HCT116 (cell line): ENCODE data around the gene GRIP2. TPM values are rescaled to one million over a fixed set of nuclear protein-coding genes. Genes with fewer than 3 reads are reported as not detected.

Experiments
- ATAC-seq: fragments of 200-7000 bp; cut with Tn5 transposase; 2 replicates; pipeline ENCODE4 v1.9.1; 2020; ENCODE audit warnings: mild to moderate bottlenecking, moderate library complexity
- BruUV-seq: library from RNA; stranded (reverse); fragments of 400-500 nt; replicated peaks from 2 replicates; lab custom pipeline; 2021; lab: Mats Ljungman, UMichigan
- CTCF ChIA-PET: fragments of 300-600 bp; sonication (Branson Sonifier 250); formaldehyde crosslinking; loops from one replicate; lab custom pipeline; 2021; ENCODE audit warnings: antibody characterized with exemption; lab: Charles Lee
- POLR2A ChIA-PET: fragments of 300-600, 350-600 bp; sonication (Branson Sonifier 250); formaldehyde crosslinking; loops from one replicate; lab custom pipeline; 2021; ENCODE audit warnings: antibody characterized with exemption; lab: Charles Lee
- RAD21 ChIA-PET, 2 experiments: fragments of 300-600 bp; sonication (Branson Sonifier 250); formaldehyde crosslinking; loops; one replicate each; lab custom pipeline; 2023; ENCODE audit warnings: low total read pairs in 2 of 2; ENCODE audit not compliant: uncharacterized antibody in 2 of 2, unreplicated experiment in 2 of 2, low non-redundant PET in 1 of 2; lab: Charles Lee
- DNase-seq: peaks from one replicate; pipeline ENCODE4 v3.0.0-alpha.2; 2010; ENCODE audit warnings: low read depth, low spot score
- H2AFZ ChIP-seq: fragments of 200-600 bp; shearing (Covaris generic), sonication (generic); 2 replicates; pipeline ENCODE4 v1.6.1; 2017; ENCODE audit warnings: low read depth, mixed run types, mixed read lengths, antibody characterized with exemption, low read length; ENCODE audit not compliant: poor library complexity, severe bottlenecking
- H3K27ac ChIP-seq: 2 replicates; pipeline ENCODE4 v1.5.1; 2012; ENCODE audit warnings: low read depth, low read length
- H3K27me3 ChIP-seq: fragments of 200-600 bp; sonication (generic); 2 replicates; pipeline ENCODE4 v1.6.1; 2016; ENCODE audit warnings: mixed run types, low read length, mixed read lengths; ENCODE audit not compliant: insufficient read depth
- H3K36me3 ChIP-seq, 2 experiments: fragments of 200-500 bp in 1 of 2; fragments of 200-600 bp in 1 of 2; sonication (Bioruptor generic) in 1 of 2; sonication (generic) in 1 of 2; 2 replicates each; pipeline versions ENCODE4 v1.5.1 to v1.6.1; 2014 to 2016; ENCODE audit warnings: low read length in 2 of 2, inconsistent platforms in 1 of 2, mixed read lengths in 1 of 2, mixed run types in 1 of 2; ENCODE audit not compliant: insufficient read depth in 2 of 2, control insufficient read depth in 1 of 2
- H3K4me1 ChIP-seq, 2 experiments: fragments of 200-600 bp in 1 of 2; sonication (generic) in 1 of 2; 2 replicates each; pipeline versions ENCODE4 v1.5.1 to v1.6.1; 2012 to 2017; ENCODE audit warnings: low read length in 2 of 2, inconsistent platforms in 1 of 2, mild to moderate bottlenecking in 1 of 2, mixed read lengths in 1 of 2, mixed run types in 1 of 2, moderate library complexity in 1 of 2; ENCODE audit not compliant: insufficient read depth in 2 of 2, control insufficient read depth in 1 of 2
- H3K4me2 ChIP-seq: fragments of 200-600 bp; sonication (generic); 2 replicates; pipeline ENCODE4 v1.6.1; 2017; ENCODE audit warnings: mixed run types, low read length, mixed read lengths
- H3K4me3 ChIP-seq, 2 experiments: fragments of 200-600 bp in 1 of 2; sonication (generic) in 1 of 2; replicated peaks in 1 of 2; 2 replicates each; pipeline ENCODE4 v1.5.1; 2011 to 2016; ENCODE audit warnings: low read length in 2 of 2, control low read depth in 1 of 2, low read depth in 1 of 2, mild to moderate bottlenecking in 1 of 2, mixed read lengths in 1 of 2, mixed run types in 1 of 2
- H3K79me2 ChIP-seq: fragments of 200-600 bp; sonication (generic); 2 replicates; pipeline ENCODE4 v1.6.1; 2017; ENCODE audit warnings: mild to moderate bottlenecking, mixed run types, low read length, moderate library complexity, mixed read lengths; ENCODE audit not compliant: insufficient read depth
- H3K9ac ChIP-seq: fragments of 200-600 bp; sonication (generic); 2 replicates; pipeline ENCODE4 v1.6.1; 2016; ENCODE audit warnings: low read length, mixed read lengths
- H3K9me2 ChIP-seq: fragments of 200-600 bp; sonication (generic), shearing (Covaris generic); 2 replicates; pipeline ENCODE4 v1.6.1; 2017; ENCODE audit warnings: mixed run types, mild to moderate bottlenecking, moderate library complexity; ENCODE audit not compliant: insufficient read depth
- H3K9me3 ChIP-seq, 2 experiments: fragments of 200-500 bp in 1 of 2; fragments of 200-600 bp in 1 of 2; sonication (Bioruptor generic) in 1 of 2; sonication (generic) in 1 of 2; 2 replicates each; pipeline ENCODE4 v1.6.1; 2014 to 2017; ENCODE audit warnings: low read length in 2 of 2, mixed read lengths in 2 of 2, inconsistent platforms in 1 of 2, low read depth in 1 of 2, mild to moderate bottlenecking in 1 of 2, mixed run types in 1 of 2, moderate library complexity in 1 of 2; ENCODE audit not compliant: control insufficient read depth in 1 of 2, insufficient read depth in 1 of 2
- H4K20me1 ChIP-seq: fragments of 200-600 bp; sonication (generic), shearing (Covaris generic); 2 replicates; pipeline ENCODE4 v1.6.1; 2017; ENCODE audit warnings: mixed run types, mild to moderate bottlenecking, moderate library complexity; ENCODE audit not compliant: insufficient read depth
- CEBPB ChIP-seq: IDR thresholded peaks from 2 replicates; pipeline ENCODE4 v1.6.1; 2012; ENCODE audit warnings: low read depth
- EGR1 ChIP-seq: IDR thresholded peaks from 2 replicates; pipeline ENCODE4 v1.6.1; 2012; ENCODE audit warnings: low read depth
- FOSL1 ChIP-seq: IDR thresholded peaks from 2 replicates; pipeline ENCODE4 v1.6.1; 2012; ENCODE audit warnings: low read depth
- JUND ChIP-seq: IDR thresholded peaks from 2 replicates; pipeline ENCODE4 v1.6.1; 2012
- POLR2A ChIP-seq: IDR thresholded peaks from 2 replicates; pipeline ENCODE4 v1.7.0; 2011; ENCODE audit warnings: borderline replicate concordance; ENCODE audit not compliant: insufficient read depth, insufficient read length; ENCODE audit errors: extremely low read depth
- RAD21 ChIP-seq: IDR thresholded peaks from 2 replicates; pipeline ENCODE4 v1.6.1; 2012; ENCODE audit warnings: low read depth, mild to moderate bottlenecking
- SP1 ChIP-seq: IDR thresholded peaks from 2 replicates; pipeline ENCODE4 v1.6.1; 2012; ENCODE audit warnings: low read depth
- TCF7L2 ChIP-seq: IDR thresholded peaks from 2 replicates; pipeline ENCODE4 v1.7.0; 2011; ENCODE audit warnings: borderline replicate concordance, inconsistent platforms; ENCODE audit not compliant: insufficient read depth, insufficient read length; ENCODE audit errors: extremely low read depth
- YY1 ChIP-seq: IDR thresholded peaks from 2 replicates; pipeline ENCODE4 v1.6.1; 2011; ENCODE audit warnings: low read length, low read depth, moderate library complexity, mild to moderate bottlenecking; ENCODE audit not compliant: insufficient replicate concordance; ENCODE audit errors: extremely low read depth
- intact Hi-C: fragments of 100-400 bp; cut with micrococcal nuclease; formaldehyde crosslinking; loops from 2 replicates; pipeline ENCODE4 v1.10.0; 2022
- total RNA-seq: library from RNA; stranded (reverse); gene quantifications from one replicate; pipeline ENCODE4 v1.2.1, GENCODE V29; 2021; ENCODE audit not compliant: unreplicated experiment
- TF ChIP-seq, protein P1 (sequence below), 3 experiments: fragments of 200-600 bp in 1 of 3; sonication (generic) in 1 of 3; IDR thresholded peaks in 2 of 3; conservative IDR thresholded peaks in 1 of 3; 2 replicates each; pipeline ENCODE4 v1.5.1; 2012 to 2017; ENCODE audit warnings: low read depth in 2 of 3, low read length in 2 of 3, antibody characterized with exemption in 1 of 3, borderline replicate concordance in 1 of 3, control low read depth in 1 of 3, mild to moderate bottlenecking in 1 of 3, mixed read lengths in 1 of 3, mixed run types in 1 of 3, moderate library complexity in 1 of 3; ENCODE audit not compliant: insufficient read depth in 1 of 3
- TF ChIP-seq, protein P2 (sequence below): IDR thresholded peaks from 2 replicates; pipeline ENCODE4 v1.6.1; 2012; ENCODE audit warnings: low read depth

Gene GRIP2
- total RNA-seq, 1 experiment from 2014 or later, result 0.34 TPM

DNA sequence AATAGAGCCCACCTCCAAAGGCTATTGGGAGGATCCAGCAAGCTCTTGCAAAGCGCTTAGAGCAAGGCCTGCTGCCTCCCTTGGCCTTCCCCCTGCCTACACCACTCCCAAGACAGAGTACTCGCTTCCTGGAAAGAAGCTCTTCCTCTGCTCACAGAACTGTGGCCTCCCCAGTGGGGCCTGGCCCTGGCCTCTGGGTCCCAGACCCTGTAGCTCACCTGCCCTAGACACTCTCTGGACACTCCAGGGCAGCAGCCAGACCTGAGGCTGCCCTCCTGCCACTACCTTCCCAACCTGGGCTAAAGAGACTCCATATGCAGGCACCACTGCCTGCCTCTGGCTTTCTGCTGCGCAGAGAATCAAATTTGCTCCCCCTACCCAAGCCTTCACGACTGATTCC, 49.9 kb downstream of the GRIP2 start:
- peaks cover 3 to 4% of the 10 kb centered on the region in 2 experiments; a peak in 2 of 4 replicates for H3K36me3 ChIP-seq
- no peak for TF ChIP-seq FOSL1
- TF ChIP-seq SP1, result no peak
- no peak for TF ChIP-seq RAD21
- TF ChIP-seq POLR2A, result no peak
- no peak for TF ChIP-seq YY1
- TF ChIP-seq JUND, result no peak
- TF ChIP-seq, protein P1, sequence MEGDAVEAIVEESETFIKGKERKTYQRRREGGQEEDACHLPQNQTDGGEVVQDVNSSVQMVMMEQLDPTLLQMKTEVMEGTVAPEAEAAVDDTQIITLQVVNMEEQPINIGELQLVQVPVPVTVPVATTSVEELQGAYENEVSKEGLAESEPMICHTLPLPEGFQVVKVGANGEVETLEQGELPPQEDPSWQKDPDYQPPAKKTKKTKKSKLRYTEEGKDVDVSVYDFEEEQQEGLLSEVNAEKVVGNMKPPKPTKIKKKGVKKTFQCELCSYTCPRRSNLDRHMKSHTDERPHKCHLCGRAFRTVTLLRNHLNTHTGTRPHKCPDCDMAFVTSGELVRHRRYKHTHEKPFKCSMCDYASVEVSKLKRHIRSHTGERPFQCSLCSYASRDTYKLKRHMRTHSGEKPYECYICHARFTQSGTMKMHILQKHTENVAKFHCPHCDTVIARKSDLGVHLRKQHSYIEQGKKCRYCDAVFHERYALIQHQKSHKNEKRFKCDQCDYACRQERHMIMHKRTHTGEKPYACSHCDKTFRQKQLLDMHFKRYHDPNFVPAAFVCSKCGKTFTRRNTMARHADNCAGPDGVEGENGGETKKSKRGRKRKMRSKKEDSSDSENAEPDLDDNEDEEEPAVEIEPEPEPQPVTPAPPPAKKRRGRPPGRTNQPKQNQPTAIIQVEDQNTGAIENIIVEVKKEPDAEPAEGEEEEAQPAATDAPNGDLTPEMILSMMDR (IDR thresholded peaks at IDR 0.05 in 2 of 3, conservative IDR thresholded peaks at IDR 0.05 in 1 of 3; ENCODE audit: borderline replicate concordance in 1 of 3, insufficient read depth in 1 of 3, low read depth in 2 of 3, low read length in 2 of 3), result no peak
- no peak for TF ChIP-seq EGR1
- TF ChIP-seq TCF7L2, result no peak
- TF ChIP-seq CEBPB, result no peak
- no peak overlapping the region for H3K4me2 ChIP-seq
- ChIA-PET RAD21 (no interaction called here), CTCF (no interaction called here), POLR2A (no interaction called here)
- no peaks in the 10 kb centered on the region for H3K27me3 ChIP-seq
- H3K79me2 ChIP-seq, result no peaks in the 10 kb centered on the region
- no TSS peak for BruUV-seq
- H3K27ac ChIP-seq, result no peak overlapping the region
- H3K9me2 ChIP-seq, result no peaks in the 10 kb centered on the region
- no peaks in the 10 kb centered on the region for H3K4me1 ChIP-seq
- no peak overlapping the region for H3K9ac ChIP-seq
- intact Hi-C loops, result no loop called here
- no peak overlapping the region for H2AFZ ChIP-seq
- no peaks in the 10 kb centered on the region for H3K9me3 ChIP-seq
- H4K20me1 ChIP-seq, result no peaks in the 10 kb centered on the region
- ATAC-seq (no peak), DNase-seq (no peak)
- no peak overlapping the region for H3K4me3 ChIP-seq

DNA sequence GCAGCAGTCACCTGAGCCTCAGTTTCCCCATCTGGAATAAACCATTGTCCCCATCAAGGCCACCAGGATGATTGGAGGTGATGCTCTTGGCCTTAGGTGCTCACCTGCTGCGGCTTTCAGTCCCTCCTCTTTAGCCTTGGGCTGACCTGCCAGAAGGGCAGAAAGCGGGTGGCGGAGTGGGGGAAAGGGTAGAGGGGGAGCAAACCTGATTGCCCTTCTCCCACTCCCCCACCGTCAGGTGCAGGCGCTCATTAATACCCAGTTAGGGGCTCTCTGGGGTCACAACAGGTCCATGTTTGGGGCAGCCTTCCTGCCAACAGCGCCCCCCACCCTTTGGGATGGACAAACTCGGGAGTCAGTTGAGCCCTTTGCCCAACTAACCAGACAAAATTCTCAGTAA, 50.5 kb downstream of the GRIP2 start:
- Histone ChIP-seq H3K4me2 (no peak overlapping the region), H3K27ac (no peak overlapping the region), H3K9me2 (no peaks in the 10 kb centered on the region), H3K4me3 (no peak overlapping the region), H3K4me1 (no peaks in the 10 kb centered on the region), H3K9me3 (no peaks in the 10 kb centered on the region), H3K36me3 (peaks cover 4 to 8% of the 10 kb centered on the region in 2 experiments; a peak in 3 of 4 replicates), H3K79me2 (no peaks in the 10 kb centered on the region), H3K9ac (no peak overlapping the region), H4K20me1 (no peaks in the 10 kb centered on the region), H3K27me3 (no peaks in the 10 kb centered on the region), H2AFZ (no peak overlapping the region)
- TF ChIP-seq, protein P2, sequence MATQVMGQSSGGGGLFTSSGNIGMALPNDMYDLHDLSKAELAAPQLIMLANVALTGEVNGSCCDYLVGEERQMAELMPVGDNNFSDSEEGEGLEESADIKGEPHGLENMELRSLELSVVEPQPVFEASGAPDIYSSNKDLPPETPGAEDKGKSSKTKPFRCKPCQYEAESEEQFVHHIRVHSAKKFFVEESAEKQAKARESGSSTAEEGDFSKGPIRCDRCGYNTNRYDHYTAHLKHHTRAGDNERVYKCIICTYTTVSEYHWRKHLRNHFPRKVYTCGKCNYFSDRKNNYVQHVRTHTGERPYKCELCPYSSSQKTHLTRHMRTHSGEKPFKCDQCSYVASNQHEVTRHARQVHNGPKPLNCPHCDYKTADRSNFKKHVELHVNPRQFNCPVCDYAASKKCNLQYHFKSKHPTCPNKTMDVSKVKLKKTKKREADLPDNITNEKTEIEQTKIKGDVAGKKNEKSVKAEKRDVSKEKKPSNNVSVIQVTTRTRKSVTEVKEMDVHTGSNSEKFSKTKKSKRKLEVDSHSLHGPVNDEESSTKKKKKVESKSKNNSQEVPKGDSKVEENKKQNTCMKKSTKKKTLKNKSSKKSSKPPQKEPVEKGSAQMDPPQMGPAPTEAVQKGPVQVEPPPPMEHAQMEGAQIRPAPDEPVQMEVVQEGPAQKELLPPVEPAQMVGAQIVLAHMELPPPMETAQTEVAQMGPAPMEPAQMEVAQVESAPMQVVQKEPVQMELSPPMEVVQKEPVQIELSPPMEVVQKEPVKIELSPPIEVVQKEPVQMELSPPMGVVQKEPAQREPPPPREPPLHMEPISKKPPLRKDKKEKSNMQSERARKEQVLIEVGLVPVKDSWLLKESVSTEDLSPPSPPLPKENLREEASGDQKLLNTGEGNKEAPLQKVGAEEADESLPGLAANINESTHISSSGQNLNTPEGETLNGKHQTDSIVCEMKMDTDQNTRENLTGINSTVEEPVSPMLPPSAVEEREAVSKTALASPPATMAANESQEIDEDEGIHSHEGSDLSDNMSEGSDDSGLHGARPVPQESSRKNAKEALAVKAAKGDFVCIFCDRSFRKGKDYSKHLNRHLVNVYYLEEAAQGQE, result no peak
- POLR2A ChIA-PET, result no interaction called here
- CTCF ChIA-PET, result no interaction called here
- intact Hi-C loops, result no loop called here
- DNase-seq (no peak), ATAC-seq (no peak)
- BruUV-seq, result no TSS peak
- RAD21 ChIA-PET, result no interaction called here
